ENCODE measurements around the gene TESMIN.

TESMIN gene

DNA sequence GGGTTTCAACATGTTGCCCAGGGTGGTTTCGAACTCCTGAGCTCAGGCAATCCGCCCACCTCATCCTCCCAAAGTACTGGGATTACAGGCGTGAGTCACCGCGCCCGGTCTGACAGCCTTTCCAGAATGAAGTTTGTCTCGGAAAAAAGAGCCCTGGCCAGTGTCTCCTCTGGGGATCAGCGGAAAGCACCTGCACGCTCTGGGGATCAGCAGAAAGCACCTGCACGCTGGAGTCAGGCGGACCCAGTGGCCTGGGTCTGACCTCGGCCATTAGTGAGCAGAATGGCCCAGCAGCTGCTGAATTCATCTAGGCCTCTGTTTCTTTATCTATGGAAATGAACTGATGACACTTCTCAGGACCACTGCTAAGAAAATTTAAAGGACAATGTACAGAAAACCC lies 10.5 kb upstream of the TESMIN start:
- DNase-seq = no peak

DNA sequence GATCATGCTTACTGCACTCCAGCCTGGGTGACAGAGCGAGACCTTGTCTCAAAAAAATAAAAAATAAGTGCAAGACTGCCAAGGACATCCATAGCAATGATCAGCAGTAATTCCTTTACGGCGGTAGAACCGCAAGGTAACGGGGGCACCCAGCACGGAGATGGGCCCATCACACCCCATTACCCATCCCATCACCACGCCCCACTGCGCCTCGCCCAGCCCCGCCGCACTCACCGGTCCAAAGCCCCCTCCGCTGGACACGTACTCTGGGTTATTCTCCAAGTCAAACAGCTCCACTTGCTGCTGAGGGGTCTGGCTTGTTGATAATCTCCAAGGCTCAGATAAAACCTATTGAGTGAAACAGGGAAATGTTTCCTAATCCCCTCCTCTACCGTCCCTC lies 8.7 kb upstream of the TESMIN start:
- DNase-seq = no peak

DNA sequence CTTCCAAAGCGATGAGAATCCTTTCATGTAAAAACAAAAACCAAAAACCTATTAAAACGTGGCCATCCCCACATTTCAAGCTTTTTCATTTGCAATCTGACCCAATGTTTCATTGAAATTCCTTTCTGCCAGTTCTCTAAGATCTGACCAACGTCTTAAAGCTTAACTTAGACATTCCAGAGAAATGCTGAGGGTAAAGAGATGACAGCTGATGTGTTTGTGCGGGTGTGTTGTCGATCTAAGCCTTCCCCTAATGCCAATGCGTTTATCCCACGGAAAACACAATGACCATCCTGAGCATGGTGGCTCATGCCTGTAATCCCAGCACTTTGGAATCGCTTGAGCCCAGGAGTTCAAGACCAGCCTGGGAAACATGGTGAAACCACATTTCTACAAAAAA lies 6.4 kb upstream of the TESMIN start:
- no peak for DNase-seq

GRCh38 chr11:68756171-68756766 lies 4.9 kb upstream of the TESMIN start:
- no peak for DNase-seq

- DNase-seq = no peak
Measured at GRCh38 chr11:68753300-68753699, 2.0 kb upstream of the TESMIN start.

DNA sequence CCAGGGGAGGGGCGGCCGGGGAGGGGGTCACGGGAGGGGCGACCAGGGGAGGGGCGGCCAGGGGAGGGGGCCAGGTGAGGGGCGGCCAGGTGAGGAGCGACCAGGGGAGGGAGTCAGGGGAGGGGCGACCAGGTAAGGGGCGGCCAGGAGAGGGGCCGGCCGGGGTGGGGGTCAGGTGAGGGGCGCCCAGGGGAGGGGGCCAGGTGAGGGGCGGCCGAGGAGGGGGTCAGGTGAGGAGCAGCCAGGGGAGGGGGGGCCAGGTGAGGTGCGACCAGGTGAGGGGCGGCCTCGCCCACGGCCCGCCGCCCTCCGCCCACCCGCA lies 355 bp downstream of the TESMIN start:
- no peak for DNase-seq

DNA sequence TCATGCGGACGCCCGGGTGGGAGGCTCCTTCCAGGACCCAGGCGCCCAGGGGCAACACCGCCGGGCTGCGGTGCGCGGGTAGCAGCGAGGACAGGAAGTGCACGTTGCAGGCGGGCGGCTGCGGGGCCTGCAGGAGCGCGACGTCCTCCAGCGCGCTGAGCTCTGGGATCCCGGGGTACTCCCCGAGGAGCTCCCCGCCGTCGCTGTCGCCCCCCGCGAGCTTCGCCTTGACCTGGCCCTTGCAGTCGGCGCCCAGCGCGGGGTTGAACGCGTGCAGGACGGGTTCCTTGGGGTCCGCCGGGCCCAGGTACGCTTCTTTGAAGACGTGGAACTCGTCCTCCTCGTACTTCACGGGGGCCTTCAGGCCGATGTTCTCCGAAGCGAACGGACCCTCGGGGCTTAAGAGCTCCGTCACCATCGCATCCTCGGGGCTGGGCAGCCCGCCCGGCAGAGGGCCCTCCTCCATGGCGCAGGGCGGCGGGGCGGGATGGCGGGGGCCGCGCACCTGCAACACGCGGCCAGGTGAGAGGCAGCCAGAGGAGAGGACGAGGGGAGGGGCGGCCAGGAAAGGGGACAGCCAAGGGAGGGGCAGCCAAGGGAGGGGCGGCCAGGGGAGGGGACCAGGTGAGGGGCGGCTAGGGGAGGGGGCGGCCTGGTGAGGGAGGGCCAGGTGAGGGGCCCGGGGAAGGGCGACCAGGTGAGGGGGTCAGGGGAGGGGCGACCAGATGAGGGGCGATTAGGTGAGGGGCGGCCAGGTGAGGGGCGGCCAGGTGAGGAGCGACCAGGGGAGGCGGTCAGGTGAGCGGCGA lies 921 bp downstream of the TESMIN start:
- DNase-seq = peak in 1 of 4 experiments; percentile 16

GRCh38 chr11:68749229-68750123 lies 1.8 kb downstream of the TESMIN start:
- no peak for DNase-seq

DNA sequence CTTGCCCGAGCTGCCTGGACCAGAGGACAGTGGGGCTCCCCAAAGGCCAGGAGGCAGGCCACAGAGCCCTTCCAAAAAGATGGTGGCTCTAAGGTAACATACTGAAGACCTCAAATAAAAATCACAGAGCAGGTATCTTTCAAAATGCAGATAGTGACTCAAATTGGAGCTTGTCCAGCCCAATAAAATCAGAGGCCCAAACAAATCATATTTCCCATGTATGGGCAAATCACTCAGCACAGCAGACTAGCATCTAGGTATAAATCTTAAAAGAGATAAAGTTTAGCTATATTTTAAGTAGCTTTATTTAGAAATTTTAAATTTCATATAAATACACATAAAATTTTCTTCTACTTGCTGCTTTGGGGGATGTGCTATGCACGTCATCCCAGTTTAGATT lies 3.3 kb downstream of the TESMIN start:
- no peak for DNase-seq

- no peak for DNase-seq
Measured at GRCh38 chr11:68743539-68743938, 7.8 kb downstream of the TESMIN start.

DNA sequence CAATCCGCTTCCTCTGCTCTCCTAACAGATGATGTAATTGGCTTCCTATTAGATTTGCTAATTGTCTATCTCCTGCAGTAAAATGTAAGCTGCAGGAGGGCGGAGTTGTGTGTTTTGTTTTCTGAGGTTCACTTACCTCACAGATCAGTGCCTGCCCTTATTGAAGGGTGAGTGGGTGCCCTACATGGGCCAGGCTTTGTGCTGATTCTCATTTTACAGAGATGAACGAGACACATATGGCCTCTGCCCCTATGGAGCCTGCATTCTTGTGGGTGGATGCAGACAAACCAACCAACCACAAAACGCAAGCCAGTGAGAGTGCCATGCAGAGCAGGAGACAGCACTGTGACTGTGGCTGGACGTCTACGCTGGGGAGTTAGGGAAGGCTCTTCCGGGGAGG lies 9.9 kb downstream of the TESMIN start:
- DNase-seq = no peak

DNA sequence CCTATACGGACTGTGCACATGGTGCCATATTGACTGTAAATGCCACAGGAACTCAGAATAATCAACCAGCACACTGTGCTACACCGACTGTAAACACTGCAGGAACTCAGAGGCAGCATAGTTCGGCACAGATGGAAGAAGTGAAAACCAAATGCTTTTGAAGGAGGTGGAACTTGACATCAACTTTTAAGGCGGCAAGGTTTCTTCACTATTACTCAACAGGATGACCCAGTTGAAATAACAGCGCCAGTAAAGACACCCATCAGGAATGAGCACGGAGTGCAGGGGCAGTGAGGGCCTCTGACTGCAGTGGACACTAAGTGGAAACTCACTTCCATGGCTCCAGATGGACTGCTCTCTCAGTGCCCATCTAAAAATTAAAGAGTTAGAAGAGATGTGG lies 15.7 kb downstream of the TESMIN start:
- no peak for DNase-seq

GRCh38 chr11:68735125-68735524 lies 16.2 kb downstream of the TESMIN start:
- DNase-seq = no peak

DNA sequence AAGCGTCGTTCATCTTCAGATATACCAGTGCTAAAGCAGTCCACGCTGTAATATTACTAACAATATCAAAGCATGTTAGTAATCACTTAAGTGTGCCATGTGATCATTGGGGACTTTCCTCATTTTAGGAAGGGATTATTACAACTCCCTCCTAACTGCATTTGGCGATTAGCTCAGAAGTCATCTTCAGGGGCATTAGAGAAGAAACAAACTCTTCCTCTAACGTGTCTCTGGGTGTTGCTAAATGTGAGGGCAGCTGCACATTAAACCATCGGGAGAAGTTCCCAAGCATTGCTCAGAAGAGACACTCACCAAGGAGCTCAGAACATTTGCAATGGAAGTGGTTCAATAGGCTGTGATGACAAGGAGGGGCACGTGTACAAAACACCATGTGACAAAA lies 17.2 kb downstream of the TESMIN start:
- DNase-seq = no peak

DNA sequence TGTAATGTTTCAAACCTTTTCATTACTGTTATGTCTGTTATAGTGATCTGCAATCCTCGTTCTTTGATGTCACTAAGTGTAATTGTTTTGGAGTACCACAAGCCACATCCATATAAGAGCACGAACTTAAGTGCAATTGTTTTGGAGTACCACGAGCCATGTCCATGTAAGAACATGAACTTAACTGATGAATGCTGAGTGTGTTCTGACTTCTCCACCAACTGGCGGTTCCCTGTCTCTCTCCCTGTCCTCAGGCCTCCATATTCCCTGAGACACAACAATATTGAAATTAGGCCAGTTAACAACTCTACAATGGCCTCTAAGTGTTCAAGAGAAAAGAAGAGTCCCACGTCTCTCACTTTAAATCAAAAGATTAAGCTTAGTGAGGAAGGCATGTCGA lies 23.5 kb downstream of the TESMIN start:
- no peak for DNase-seq

DNA sequence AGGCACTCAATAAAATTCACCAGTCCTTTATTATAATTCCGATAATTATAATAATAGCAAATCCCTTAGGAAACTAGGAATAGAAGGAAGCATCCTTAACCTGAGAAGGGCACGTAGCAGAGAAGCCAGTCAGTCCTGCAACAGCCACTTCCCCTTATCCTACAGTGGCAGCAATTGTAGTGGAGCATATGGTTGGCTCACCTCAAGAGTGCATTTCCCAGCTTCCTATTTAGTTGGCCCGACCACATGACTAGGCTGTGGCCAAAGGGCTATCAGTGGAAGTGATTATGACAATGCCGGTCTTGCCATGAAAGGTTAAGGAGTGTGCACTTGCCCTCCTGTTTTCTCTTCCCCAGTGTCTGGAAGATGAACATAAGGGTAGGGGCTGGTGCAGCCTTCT lies 27.0 kb downstream of the TESMIN start:
- DNase-seq = no peak

DNA sequence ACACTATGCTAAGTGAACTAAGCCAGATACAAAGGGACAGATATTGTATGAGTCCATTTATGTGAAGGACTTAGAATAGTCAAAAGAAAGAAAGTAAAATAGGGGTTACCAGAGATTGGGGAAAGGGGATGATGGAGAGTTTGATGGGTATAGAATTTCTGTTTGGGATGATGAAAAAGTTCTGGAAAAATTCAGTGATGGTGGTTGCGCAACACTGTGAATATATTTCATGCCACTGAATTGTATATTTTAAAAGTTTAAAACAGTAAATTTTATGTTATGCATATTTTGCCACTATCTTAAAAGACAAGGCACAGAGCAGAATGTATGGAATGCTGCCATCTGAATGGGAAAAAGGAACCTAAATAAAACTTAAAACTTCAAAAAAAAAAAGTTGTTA lies 29.2 kb downstream of the TESMIN start:
- no peak for DNase-seq

DNA sequence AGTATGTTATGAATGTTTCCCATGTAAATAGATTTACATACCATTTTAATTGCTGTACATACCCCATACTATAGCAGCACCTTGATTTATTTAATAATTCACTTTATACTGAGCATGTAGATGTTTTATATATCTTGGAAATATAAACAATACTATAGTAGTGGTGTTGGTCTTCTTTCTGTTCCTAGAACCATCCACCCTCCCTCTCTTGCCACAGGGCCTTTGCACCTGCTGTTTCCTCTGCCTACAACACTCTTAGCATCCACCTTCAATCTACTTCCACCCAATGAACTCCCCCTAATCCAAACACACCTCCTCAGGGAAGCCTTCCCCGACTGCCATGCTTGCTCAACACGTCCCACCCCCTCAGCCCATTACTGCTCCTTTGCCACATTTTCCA lies 30.2 kb downstream of the TESMIN start:
- no peak for DNase-seq

GRCh38 chr11:68715456-68716122 lies 35.7 kb downstream of the TESMIN start:
- DNase-seq = no peak

DNA sequence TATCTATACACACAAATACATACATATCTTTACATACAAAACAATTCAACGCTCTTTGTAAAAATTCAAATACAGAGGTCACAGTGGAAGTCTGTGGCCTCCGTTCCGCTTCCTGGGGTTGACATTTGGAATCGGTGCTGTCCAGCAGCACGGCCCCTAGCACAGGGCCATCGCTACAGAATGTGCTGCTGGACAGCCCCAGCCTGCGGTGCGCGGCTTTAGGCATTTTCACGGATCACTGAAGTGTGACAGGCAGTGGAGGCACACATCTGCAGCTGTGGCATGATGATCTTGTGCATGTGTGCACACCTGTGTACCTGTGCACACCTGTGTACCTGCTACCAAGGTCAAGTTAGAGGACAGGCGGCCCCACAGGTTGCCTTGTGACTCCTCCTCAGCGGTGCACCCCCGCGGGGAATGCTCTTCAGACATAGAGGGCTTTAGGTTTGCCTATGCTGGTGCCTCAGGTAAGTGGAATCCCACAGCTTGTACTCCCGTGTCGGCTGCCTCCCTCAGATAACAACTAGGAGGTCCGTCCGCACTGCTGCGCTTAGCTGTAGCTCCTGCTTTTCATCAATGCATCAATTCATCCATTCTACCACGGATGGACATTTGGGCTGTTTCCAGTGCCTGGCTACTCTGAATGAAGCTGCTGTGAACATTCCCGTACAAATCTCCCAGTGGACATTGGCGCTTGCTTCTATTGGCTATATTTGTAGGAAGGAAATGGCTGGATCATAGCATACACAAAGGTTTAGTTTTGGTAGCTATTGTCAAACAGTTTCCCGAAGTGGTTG lies 37.1 kb downstream of the TESMIN start:
- DNase-seq = no peak

GRCh38 chr11:68711114-68711513 lies 40.2 kb downstream of the TESMIN start:
- no peak for DNase-seq

GRCh38 chr11:68710409-68710808 lies 40.9 kb downstream of the TESMIN start:
- no peak for DNase-seq

- no peak for DNase-seq
Measured at GRCh38 chr11:68709062-68709461, 42.3 kb downstream of the TESMIN start.

Data from activated naive CD4-positive, alpha-beta T cell (primary cell).